Calu3 (cell line): ENCODE results near the gene CTBP1. TPM values are rescaled to one million over a fixed set of nuclear protein-coding genes. Genes with fewer than 3 reads are reported as not detected.
A peak's percentile ranks its signal among the peaks of the same experiment; 100 is the strongest.

ENCODE experiments used
- BruUV-seq: library from RNA; stranded (reverse); fragments of 400-500 nt; replicated peaks from 2 replicates; lab custom pipeline; 2021; lab: Mats Ljungman, UMichigan
- CTCF ChIA-PET: fragments of 300-600 bp; sonication (Branson Sonifier 250); formaldehyde crosslinking; loops from one replicate; lab custom pipeline; 2022; ENCODE audit warnings: antibody characterized with exemption; lab: Charles Lee
- DNase-seq: peaks from one replicate; pipeline ENCODE4 v3.0.0; 2022
- H3K27ac Mint-ChIP-seq: one replicate; pipeline ENCODE4 v1.8.0; 2022; ENCODE audit warnings: mixed read lengths; ENCODE audit not compliant: unreplicated experiment
- H3K27me3 Mint-ChIP-seq: one replicate; pipeline ENCODE4 v1.8.0; 2022; ENCODE audit warnings: mixed read lengths; ENCODE audit not compliant: unreplicated experiment
- H3K36me3 Mint-ChIP-seq: one replicate; pipeline ENCODE4 v1.8.0; 2022; ENCODE audit warnings: mild to moderate bottlenecking, moderate library complexity, mixed read lengths; ENCODE audit not compliant: insufficient read depth, unreplicated experiment
- H3K4me1 Mint-ChIP-seq: one replicate; pipeline ENCODE4 v1.8.0; 2022; ENCODE audit warnings: mild to moderate bottlenecking, low read depth, mixed read lengths; ENCODE audit not compliant: unreplicated experiment
- H3K4me3 Mint-ChIP-seq: one replicate; pipeline ENCODE4 v1.8.0; 2022; ENCODE audit warnings: mild to moderate bottlenecking, low read depth, moderate library complexity, mixed read lengths; ENCODE audit not compliant: unreplicated experiment
- H3K9me3 Mint-ChIP-seq: one replicate; pipeline ENCODE4 v1.8.0; 2022; ENCODE audit warnings: low read depth, mixed read lengths; ENCODE audit not compliant: unreplicated experiment
- CTCF ChIP-seq: fragments of 200-600 bp; IDR thresholded peaks from one replicate; pipeline ENCODE4 v1.8.0; 2022; ENCODE audit warnings: antibody characterized with exemption; ENCODE audit not compliant: unreplicated experiment
- intact Hi-C: fragments of 100-400 bp; cut with micrococcal nuclease; formaldehyde crosslinking; loops from one replicate; pipeline ENCODE4 v1.10.0; 2022; ENCODE audit not compliant: unreplicated experiment
- total RNA-seq: library from RNA; stranded (reverse); gene quantifications from 2 replicates; pipeline ENCODE4 v1.2.3, GENCODE V29; 2022

CTBP1 gene
- total RNA-seq, 1 experiment from 2014 or later: 115 TPM

- Mint-ChIP-seq H3K4me1 (peaks cover 12% of the 10 kb centered on the region), H3K36me3 (peaks cover 44% of the 10 kb centered on the region), H3K4me3 (peak overlapping the region; percentile 73), H3K9me3 (no peaks in the 10 kb centered on the region), H3K27ac (peak overlapping the region; percentile 83), H3K27me3 (no peaks in the 10 kb centered on the region)
- intact Hi-C loops: no loop called here
- TSS peak; percentile 31 for BruUV-seq
- CTCF ChIA-PET: no interaction called here
- peak; percentile 39 for DNase-seq
- TF ChIP-seq CTCF: no peak
Measured at GRCh38 chr4:1246111-1246881, 2.6 kb downstream of the CTBP1 start.

- DNase-seq: no peak
- Mint-ChIP-seq H3K4me3 (peak overlapping the region; percentile 73), H3K27ac (no peak overlapping the region), H3K9me3 (no peaks in the 10 kb centered on the region), H3K4me1 (peaks cover 12% of the 10 kb centered on the region), H3K36me3 (peaks cover 48% of the 10 kb centered on the region), H3K27me3 (no peaks in the 10 kb centered on the region)
- BruUV-seq: no TSS peak
- CTCF ChIA-PET: no interaction called here
- no peak for TF ChIP-seq CTCF
- intact Hi-C loops: no loop called here
Measured at GRCh38 chr4:1245481-1246051, 3.4 kb downstream of the CTBP1 start.

GRCh38 chr4:1244978-1245471, 3.9 kb downstream of the CTBP1 start:
- Mint-ChIP-seq H3K36me3 (peaks cover 44% of the 10 kb centered on the region), H3K4me1 (peaks cover 12% of the 10 kb centered on the region), H3K9me3 (no peaks in the 10 kb centered on the region), H3K4me3 (no peak overlapping the region), H3K27me3 (no peaks in the 10 kb centered on the region), H3K27ac (no peak overlapping the region)
- intact Hi-C loops: no loop called here
- no peak for TF ChIP-seq CTCF
- DNase-seq: no peak
- no TSS peak for BruUV-seq
- CTCF ChIA-PET: no interaction called here

GRCh38 chr4:1244081-1244977, 4.6 kb downstream of the CTBP1 start:
- no peak for DNase-seq
- Mint-ChIP-seq H3K27me3 (no peaks in the 10 kb centered on the region), H3K4me1 (peaks cover 12% of the 10 kb centered on the region), H3K36me3 (peaks cover 42% of the 10 kb centered on the region), H3K9me3 (no peaks in the 10 kb centered on the region), H3K4me3 (no peak overlapping the region), H3K27ac (no peak overlapping the region)
- no TSS peak for BruUV-seq
- CTCF ChIA-PET: no interaction called here
- intact Hi-C loops: no loop called here
- no peak for TF ChIP-seq CTCF
